WERI-Rb-1 (cell line): ENCODE results near the gene SLC40A1.

Experiments used
- DNase-seq: peaks from one replicate; pipeline ENCODE4 v3.0.0-alpha.2; 2020
- H3K27ac ChIP-seq: fragments of 250-450 bp; sonication (Bioruptor Pico); 2 replicates; pipeline ENCODE4 v1.5.1; 2020; ENCODE audit warnings: mild to moderate bottlenecking, moderate library complexity
- H3K27me3 ChIP-seq: fragments of 250-450 bp; sonication (Bioruptor Pico); 2 replicates; pipeline ENCODE4 v1.5.1; 2021; ENCODE audit warnings: mild to moderate bottlenecking, low read depth, moderate library complexity; ENCODE audit not compliant: insufficient read depth, severe bottlenecking
- H3K36me3 ChIP-seq: fragments of 250-450 bp; sonication (Bioruptor Pico); 2 replicates; pipeline ENCODE4 v1.5.1; 2020; ENCODE audit warnings: mild to moderate bottlenecking, moderate library complexity
- H3K4me3 ChIP-seq: 2 replicates; pipeline ENCODE4 v1.5.1; 2011; ENCODE audit warnings: low read depth, mild to moderate bottlenecking, control low read depth, low read length
- H3K9me3 ChIP-seq: fragments of 250-450 bp; sonication (Bioruptor Pico); 2 replicates; pipeline ENCODE4 v1.5.1; 2021; ENCODE audit warnings: mild to moderate bottlenecking, moderate library complexity; ENCODE audit not compliant: severe bottlenecking
- CTCF ChIP-seq: IDR thresholded peaks from 2 replicates; pipeline ENCODE4 v1.5.1; 2011; ENCODE audit warnings: low read depth, mild to moderate bottlenecking, control low read depth, inconsistent platforms, low read length

Gene SLC40A1

DNA sequence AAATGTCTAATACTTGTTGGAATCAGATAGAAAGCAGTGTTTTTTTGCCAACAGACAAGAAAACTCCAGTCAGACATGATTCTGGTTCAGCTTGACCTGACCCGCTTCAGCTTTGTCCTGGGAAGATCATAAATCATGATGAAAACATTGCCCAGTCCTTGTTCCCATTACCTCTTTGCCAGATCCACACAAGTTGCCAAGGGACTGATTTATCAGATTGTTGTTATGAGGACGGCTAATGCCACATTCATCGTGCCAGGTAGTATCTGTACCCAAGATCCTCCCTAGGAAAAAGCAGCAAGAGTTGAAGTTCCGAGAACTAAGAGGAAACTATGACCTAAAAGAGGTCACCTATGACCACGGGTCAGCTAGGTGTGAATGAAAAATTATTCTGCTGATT, 39.0 kb downstream of the SLC40A1 start:
- H3K27ac ChIP-seq, result no peak overlapping the region
- no peaks in the 10 kb centered on the region for H3K9me3 ChIP-seq
- no peak for TF ChIP-seq CTCF
- H3K4me3 ChIP-seq, result no peak overlapping the region
- H3K36me3 ChIP-seq, result no peaks in the 10 kb centered on the region
- no peaks in the 10 kb centered on the region for H3K27me3 ChIP-seq
- DNase-seq, result no peak

GRCh38 chr2:189540551-189540950, 40.0 kb downstream of the SLC40A1 start:
- no peaks in the 10 kb centered on the region for H3K9me3 ChIP-seq
- DNase-seq, result no peak
- no peak for TF ChIP-seq CTCF
- no peak overlapping the region for H3K27ac ChIP-seq
- H3K27me3 ChIP-seq, result no peaks in the 10 kb centered on the region
- no peak overlapping the region for H3K4me3 ChIP-seq
- no peaks in the 10 kb centered on the region for H3K36me3 ChIP-seq

DNA sequence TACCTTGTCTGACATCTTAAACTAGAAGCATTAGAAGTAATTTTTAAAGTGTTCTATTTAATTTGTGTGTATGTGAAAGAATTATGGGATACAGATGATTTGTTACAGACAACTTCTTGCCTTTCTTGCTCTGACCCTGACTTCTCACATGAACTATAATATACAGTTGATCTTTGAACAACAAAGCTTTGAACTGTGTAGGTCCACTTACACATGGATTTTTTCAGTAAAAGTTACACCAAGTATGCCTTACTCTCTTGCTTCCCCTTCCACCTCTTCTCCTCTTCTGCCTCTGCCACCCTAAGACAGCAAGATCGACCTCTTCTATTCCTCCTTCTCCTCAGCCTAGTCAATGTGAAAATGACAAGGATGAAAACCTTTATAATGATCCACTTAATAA, 42.2 kb downstream of the SLC40A1 start:
- DNase-seq, result no peak
- no peaks in the 10 kb centered on the region for H3K36me3 ChIP-seq
- no peaks in the 10 kb centered on the region for H3K9me3 ChIP-seq

DNA sequence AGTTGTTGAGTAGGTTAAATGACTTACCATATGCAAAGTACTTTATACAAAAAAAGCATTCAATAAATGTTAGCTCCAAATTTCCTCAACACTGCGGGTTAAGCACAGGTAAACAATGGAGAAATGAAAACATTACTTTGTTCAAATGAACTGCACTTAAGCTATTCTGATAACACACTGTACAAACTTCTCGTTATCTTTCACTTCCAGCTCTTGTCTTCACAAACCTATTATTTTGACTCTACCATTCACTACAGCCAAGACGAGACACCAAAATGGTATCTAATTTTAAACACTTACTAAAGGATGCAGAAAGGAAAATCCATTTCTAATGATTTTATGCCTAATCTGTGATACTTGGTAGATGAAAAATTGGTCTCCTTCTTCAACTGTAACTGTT, 43.8 kb downstream of the SLC40A1 start:
- H3K27ac ChIP-seq, result no peak overlapping the region
- H3K27me3 ChIP-seq, result no peaks in the 10 kb centered on the region
- TF ChIP-seq CTCF, result no peak
- H3K9me3 ChIP-seq, result no peaks in the 10 kb centered on the region
- H3K4me3 ChIP-seq, result no peak overlapping the region
- DNase-seq, result no peak
- no peaks in the 10 kb centered on the region for H3K36me3 ChIP-seq

More for the DNA sequence above, 42.2 kb downstream of the SLC40A1 start:
- TF ChIP-seq CTCF, result no peak
- Histone ChIP-seq H3K27ac (no peak overlapping the region), H3K27me3 (no peaks in the 10 kb centered on the region), H3K4me3 (no peak overlapping the region)

GRCh38 chr2:189534854-189535832, 45.4 kb downstream of the SLC40A1 start:
- H3K27me3 ChIP-seq, result no peaks in the 10 kb centered on the region
- no peaks in the 10 kb centered on the region for H3K9me3 ChIP-seq
- TF ChIP-seq CTCF, result no peak
- H3K36me3 ChIP-seq, result no peaks in the 10 kb centered on the region
- H3K4me3 ChIP-seq, result no peak overlapping the region
- no peak overlapping the region for H3K27ac ChIP-seq
- DNase-seq, result no peak
